Stomach (tissue), 4 donors: ENCODE measurements around the gene METTL16.

Source experiments
- EP300 ChIP-seq: sonication (generic); formaldehyde crosslinking; IDR thresholded peaks from one replicate; pipeline ENCODE4 v1.6.1; 2017; ENCODE audit warnings: antibody characterized with exemption
- POLR2A ChIP-seq, 4 donors: fragments of 450-650 bp; IDR thresholded peaks; one replicate each; pipeline ENCODE4 v1.6.1; 2016; ENCODE audit warnings: antibody characterized with exemption in 4 of 4, control low read depth in 2 of 4, mild to moderate bottlenecking in 1 of 4, moderate library complexity in 1 of 4
- POLR2AphosphoS5 ChIP-seq, 3 donors: sonication (generic); formaldehyde crosslinking; IDR thresholded peaks; one replicate each; pipeline ENCODE4 v1.6.1; 2016; ENCODE audit warnings: antibody characterized with exemption in 3 of 3
- TF ChIP-seq, protein P1 (sequence below), 7 experiments: fragments of 450-650 bp in 4 of 7; fragments of 200-600 bp in 3 of 7; sonication (generic) in 3 of 7; IDR thresholded peaks; one replicate each; pipeline ENCODE4 v1.5.1; 2016 to 2019; ENCODE audit warnings: antibody characterized with exemption in 7 of 7, control low read depth in 2 of 7, mild to moderate bottlenecking in 1 of 7

GRCh38 chr17:2435862-2436261, 75.8 kb downstream of the METTL16 start:
- TF ChIP-seq POLR2A (IDR thresholded peaks at IDR 0.05) (no peak), POLR2AphosphoS5 (IDR thresholded peaks at IDR 0.05) (no peak), EP300 (no peak)
- TF ChIP-seq, protein P1, sequence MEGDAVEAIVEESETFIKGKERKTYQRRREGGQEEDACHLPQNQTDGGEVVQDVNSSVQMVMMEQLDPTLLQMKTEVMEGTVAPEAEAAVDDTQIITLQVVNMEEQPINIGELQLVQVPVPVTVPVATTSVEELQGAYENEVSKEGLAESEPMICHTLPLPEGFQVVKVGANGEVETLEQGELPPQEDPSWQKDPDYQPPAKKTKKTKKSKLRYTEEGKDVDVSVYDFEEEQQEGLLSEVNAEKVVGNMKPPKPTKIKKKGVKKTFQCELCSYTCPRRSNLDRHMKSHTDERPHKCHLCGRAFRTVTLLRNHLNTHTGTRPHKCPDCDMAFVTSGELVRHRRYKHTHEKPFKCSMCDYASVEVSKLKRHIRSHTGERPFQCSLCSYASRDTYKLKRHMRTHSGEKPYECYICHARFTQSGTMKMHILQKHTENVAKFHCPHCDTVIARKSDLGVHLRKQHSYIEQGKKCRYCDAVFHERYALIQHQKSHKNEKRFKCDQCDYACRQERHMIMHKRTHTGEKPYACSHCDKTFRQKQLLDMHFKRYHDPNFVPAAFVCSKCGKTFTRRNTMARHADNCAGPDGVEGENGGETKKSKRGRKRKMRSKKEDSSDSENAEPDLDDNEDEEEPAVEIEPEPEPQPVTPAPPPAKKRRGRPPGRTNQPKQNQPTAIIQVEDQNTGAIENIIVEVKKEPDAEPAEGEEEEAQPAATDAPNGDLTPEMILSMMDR (IDR thresholded peaks at IDR 0.05): no peak
